BJ (cell line): ENCODE results near the gene GRIN3B. TPM values are rescaled to one million over a fixed set of nuclear protein-coding genes. Genes with fewer than 3 reads are reported as not detected.

ENCODE experiments used
- CTCF ChIA-PET: fragments of 350-600 bp; formaldehyde crosslinking; extraction: SDS; loops from one replicate; lab custom pipeline; 2021; ENCODE audit warnings: antibody characterized with exemption, inconsistent platforms; lab: Yijun Ruan, JAX
- POLR2A ChIA-PET: fragments of 300-600 bp; sonication (Branson Sonifier 250); formaldehyde crosslinking; extraction: SDS; loops from one replicate; lab custom pipeline; 2021; ENCODE audit warnings: antibody characterized with exemption; lab: Charles Lee
- DNase-seq: peaks from one replicate; pipeline ENCODE4 v3.0.0-alpha.2; 2011; ENCODE audit warnings: low read depth
- H3K27me3 ChIP-seq: 2 replicates; pipeline ENCODE4 v1.6.0; 2011; ENCODE audit warnings: low read length; ENCODE audit not compliant: control insufficient read depth, insufficient read depth
- H3K36me3 ChIP-seq: 2 replicates; pipeline ENCODE4 v1.5.1; 2011; ENCODE audit warnings: low read length; ENCODE audit not compliant: control insufficient read depth, insufficient read depth
- H3K4me3 ChIP-seq: 2 replicates; pipeline ENCODE4 v1.5.1; 2011; ENCODE audit warnings: low read depth, mild to moderate bottlenecking, control low read depth, low read length
- CTCF ChIP-seq: IDR thresholded peaks from 2 replicates; pipeline ENCODE4 v1.5.1; 2011; ENCODE audit warnings: low read depth, mild to moderate bottlenecking, control low read depth, inconsistent platforms, low read length, moderate library complexity; ENCODE audit not compliant: insufficient read depth
- polyA plus RNA-seq: library from polyadenylated mRNA; depleted of rRNA; stranded (reverse); fragments of >200 nt; gene quantifications from 2 replicates; pipeline ENCODE4 v1.2.3, GENCODE V29; 2011

The GRIN3B gene
- polyA plus RNA-seq, 1 experiment = 0.32 TPM

- H3K36me3 ChIP-seq = peaks cover 34% of the 10 kb centered on the region
- CTCF ChIA-PET = no interaction called here
These were observed 35.9 kb downstream of the GRIN3B start for GRCh38 chr19:1035998-1036621.

GRCh38 chr19:1037621-1038064, 37.4 kb downstream of the GRIN3B start:
- ChIA-PET CTCF (interaction anchor here (0.7 to 0.9 kb wide), 3 partner anchors 9 to 18 kb away, joined by 3 read pairs; no protein-coding TSS in a partner anchor), POLR2A (no interaction called here)

More at GRCh38 chr19:1035998-1036621, 35.9 kb downstream of the GRIN3B start:
- Histone ChIP-seq H3K4me3 (no peak overlapping the region), H3K27me3 (no peaks in the 10 kb centered on the region)
- no peak for DNase-seq
- POLR2A ChIA-PET = no interaction called here
- no peak for TF ChIP-seq CTCF

GRCh38 chr19:1038978-1039645, 38.9 kb downstream of the GRIN3B start:
- ChIA-PET POLR2A (interaction anchor here (1.1 kb wide), 1 partner anchor 13 kb away, joined by 8 read pairs; the partner anchor contains the start of gene CNN2), CTCF (interaction anchor here (1.0 to 2.1 kb wide), 4 partner anchors 13 to 151 kb away, joined by 3 to 7 read pairs (median 4); partner anchors contain the start of gene CNN2)
- Histone ChIP-seq H3K4me3 (no peak overlapping the region), H3K36me3 (peaks cover 23% of the 10 kb centered on the region), H3K27me3 (no peaks in the 10 kb centered on the region)
- no peak for TF ChIP-seq CTCF
- no peak for DNase-seq

More at GRCh38 chr19:1037621-1038064, 37.4 kb downstream of the GRIN3B start:
- no peak for DNase-seq
- TF ChIP-seq CTCF = no peak
- Histone ChIP-seq H3K36me3 (peaks cover 28% of the 10 kb centered on the region), H3K4me3 (no peak overlapping the region), H3K27me3 (no peaks in the 10 kb centered on the region)

GRCh38 chr19:1039646-1040475, 39.6 kb downstream of the GRIN3B start, which contains the start of gene ABCA7:
Gene ABCA7, plus strand, starts transcription at chr19:1040107. Its CDS starts 1,255 bp downstream, at chr19:1041362.
- H3K4me3 ChIP-seq = peak within 1 kb of the TSS; percentile 33
- POLR2A ChIA-PET = interaction anchor here (1.1 kb wide), 2 partner anchors 13 to 64 kb away, joined by 3 to 8 read pairs; partner anchors contain the start of genes CNN2 and GPX4
- peaks cover 23% of the 10 kb centered on the region for H3K36me3 ChIP-seq
- CTCF ChIA-PET = interaction anchor here (1.0 to 2.1 kb wide), 3 partner anchors 14 to 151 kb away, joined by 3 to 7 read pairs (median 5); partner anchors contain the start of gene CNN2
- peak; percentile 79 for DNase-seq
- no peak for TF ChIP-seq CTCF
- no peaks in the 10 kb centered on the region for H3K27me3 ChIP-seq
